AG09309 (cell line): ENCODE measurements around the gene PCGF5.
"Not testable (repeated sequence)": the region's sequence is repeated elsewhere in the genome, so short reads cannot be mapped to it uniquely, and the experiment has no call there.

ENCODE experiments used
- DNase-seq: peaks from one replicate; pipeline ENCODE4 v3.0.0-alpha.2; 2010; ENCODE audit warnings: low read depth
- H3K4me3 ChIP-seq: 2 replicates; pipeline ENCODE4 v1.5.1; 2011; ENCODE audit warnings: mild to moderate bottlenecking, low read depth, low read length, moderate library complexity; ENCODE audit not compliant: control insufficient read depth
- CTCF ChIP-seq: IDR thresholded peaks from 2 replicates; pipeline ENCODE4 v1.5.1; 2011; ENCODE audit warnings: mild to moderate bottlenecking, low read depth, low read length, inconsistent platforms; ENCODE audit not compliant: insufficient read depth, control insufficient read depth; ENCODE audit errors: missing control alignments

PCGF5 gene

GRCh38 chr10:91257310-91257709 lies 36.8 kb downstream of the PCGF5 start:
- no peak overlapping the region for H3K4me3 ChIP-seq
- TF ChIP-seq CTCF = no peak
- DNase-seq = no peak

GRCh38 chr10:91260417-91260816 lies 40.0 kb downstream of the PCGF5 start:
- H3K4me3 ChIP-seq, DNase-seq: not testable (repeated sequence)

DNA sequence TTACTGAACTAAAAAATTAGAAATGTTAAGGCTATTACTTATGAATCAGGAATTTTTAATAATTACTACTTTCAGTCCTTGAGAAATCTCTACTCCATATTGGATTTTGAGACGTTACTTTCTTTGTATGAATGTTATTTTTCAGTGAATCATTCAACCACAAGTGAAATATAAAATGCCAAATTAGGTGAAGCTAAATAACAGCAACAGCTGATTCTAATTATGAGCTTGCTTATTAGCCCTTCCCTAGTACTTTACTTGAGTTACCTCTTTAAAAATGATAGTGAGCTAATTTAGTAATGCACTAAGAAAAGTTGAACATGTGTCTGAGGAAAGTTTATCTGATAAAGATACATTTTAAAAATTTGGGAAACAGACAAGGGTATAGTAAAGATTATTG lies 51.4 kb downstream of the PCGF5 start:
- DNase-seq = peak; percentile 50
- TF ChIP-seq CTCF = no peak
- H3K4me3 ChIP-seq = no peak overlapping the region

DNA sequence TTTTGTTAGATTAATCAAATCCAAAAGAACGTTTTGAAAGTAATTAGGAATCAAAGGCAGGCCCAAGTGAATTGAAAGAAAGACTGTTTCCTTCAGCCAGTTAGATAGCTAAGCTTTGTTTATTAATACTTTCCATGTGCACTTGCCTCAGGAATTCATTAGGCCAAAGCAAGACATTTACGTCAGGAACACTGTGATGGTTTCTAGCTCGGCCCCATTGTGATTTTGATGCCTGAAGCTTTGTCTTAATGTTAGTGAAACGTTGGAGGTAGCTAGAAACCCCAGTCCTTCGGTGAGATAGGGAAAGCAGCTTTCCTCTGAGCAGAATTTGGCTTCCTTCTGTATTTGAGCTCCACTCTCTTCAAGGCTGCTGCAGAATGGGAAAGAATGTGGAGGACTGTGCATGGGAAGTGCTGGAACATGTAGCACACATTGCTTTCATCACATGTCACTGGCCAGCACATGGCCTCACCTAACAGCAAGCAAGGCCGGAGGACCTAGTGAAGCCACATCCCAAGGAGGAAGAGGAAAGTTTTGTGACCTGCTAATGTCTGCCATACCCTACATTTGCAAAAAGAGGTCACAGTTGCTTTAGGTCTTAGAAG lies 64.1 kb downstream of the PCGF5 start:
- H3K4me3 ChIP-seq = no peak overlapping the region
- TF ChIP-seq CTCF = no peak
- DNase-seq = no peak

GRCh38 chr10:91286572-91286971 lies 66.1 kb downstream of the PCGF5 start:
- TF ChIP-seq CTCF = no peak
- H3K4me3 ChIP-seq = no peak overlapping the region
- no peak for DNase-seq

DNA sequence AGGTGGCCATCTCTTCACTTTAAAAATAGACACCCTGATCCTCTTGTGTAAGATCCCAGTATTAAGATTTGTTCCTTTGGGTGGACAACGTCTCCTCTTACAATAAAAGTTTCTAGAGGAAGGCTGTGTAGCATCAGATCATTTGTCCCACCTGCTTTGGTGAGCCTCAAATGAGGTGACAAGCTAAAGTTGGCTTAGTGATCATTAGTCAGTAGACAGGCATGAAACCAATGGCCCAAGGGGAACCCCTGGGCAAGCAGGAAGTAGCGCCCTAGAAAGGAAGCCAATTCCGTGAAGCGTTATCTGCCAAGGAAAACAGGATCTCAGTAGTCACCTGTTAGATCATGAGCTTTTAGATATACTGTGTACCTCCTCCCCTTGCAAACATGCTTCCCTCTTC lies 66.8 kb downstream of the PCGF5 start:
- no peak for DNase-seq
- TF ChIP-seq CTCF = no peak
- no peak overlapping the region for H3K4me3 ChIP-seq

GRCh38 chr10:91287912-91288311 lies 67.4 kb downstream of the PCGF5 start:
- H3K4me3 ChIP-seq = no peak overlapping the region
- TF ChIP-seq CTCF = no peak
- DNase-seq = no peak
